Neural progenitor cell (in vitro differentiated cells): ENCODE results near the gene POLR2L.

ENCODE experiments used
- EZH2 ChIP-seq: fragments of 200-600 bp; sonication (generic); IDR thresholded peaks from 2 replicates; pipeline ENCODE4 v1.6.1; 2017; ENCODE audit warnings: antibody characterized with exemption, mild to moderate bottlenecking, moderate library complexity
- TF ChIP-seq, protein P1 (sequence below): fragments of 200-600 bp; sonication (generic); IDR thresholded peaks from 2 replicates; pipeline ENCODE4 v1.5.1; 2017; ENCODE audit warnings: antibody characterized with exemption, mild to moderate bottlenecking

DNA sequence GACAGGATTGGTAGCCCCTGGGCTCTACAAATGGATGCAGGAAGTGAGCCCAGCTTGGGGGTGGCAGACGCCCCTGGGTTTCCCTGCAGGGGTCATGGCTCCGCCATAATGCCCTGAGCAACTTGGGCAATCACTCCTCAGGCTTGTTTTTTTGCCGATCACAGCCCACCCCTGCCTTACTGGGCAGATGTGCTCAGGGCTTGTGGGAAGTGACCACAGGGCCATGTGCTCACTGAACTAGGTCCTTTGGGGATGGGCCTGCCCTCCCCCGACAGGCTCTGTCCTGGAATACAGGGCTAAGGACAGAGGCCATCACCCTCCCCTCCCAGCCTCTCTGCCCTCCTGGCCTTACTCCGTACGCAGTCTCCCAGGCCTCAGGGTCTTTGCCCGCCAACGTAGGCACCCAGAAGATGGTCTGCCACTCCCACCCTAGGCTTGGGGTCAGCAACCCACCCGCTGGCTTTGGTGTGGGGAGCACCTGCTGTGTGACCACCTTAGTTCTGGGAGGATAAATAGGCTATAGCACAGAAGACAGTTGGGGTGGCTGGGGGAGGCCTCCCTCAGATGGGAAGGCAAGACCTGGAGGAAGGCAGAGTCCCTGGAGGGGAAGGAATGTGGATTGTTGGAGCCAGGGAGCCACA is 28.8 kb downstream of the POLR2L start:
- TF ChIP-seq, protein P1, sequence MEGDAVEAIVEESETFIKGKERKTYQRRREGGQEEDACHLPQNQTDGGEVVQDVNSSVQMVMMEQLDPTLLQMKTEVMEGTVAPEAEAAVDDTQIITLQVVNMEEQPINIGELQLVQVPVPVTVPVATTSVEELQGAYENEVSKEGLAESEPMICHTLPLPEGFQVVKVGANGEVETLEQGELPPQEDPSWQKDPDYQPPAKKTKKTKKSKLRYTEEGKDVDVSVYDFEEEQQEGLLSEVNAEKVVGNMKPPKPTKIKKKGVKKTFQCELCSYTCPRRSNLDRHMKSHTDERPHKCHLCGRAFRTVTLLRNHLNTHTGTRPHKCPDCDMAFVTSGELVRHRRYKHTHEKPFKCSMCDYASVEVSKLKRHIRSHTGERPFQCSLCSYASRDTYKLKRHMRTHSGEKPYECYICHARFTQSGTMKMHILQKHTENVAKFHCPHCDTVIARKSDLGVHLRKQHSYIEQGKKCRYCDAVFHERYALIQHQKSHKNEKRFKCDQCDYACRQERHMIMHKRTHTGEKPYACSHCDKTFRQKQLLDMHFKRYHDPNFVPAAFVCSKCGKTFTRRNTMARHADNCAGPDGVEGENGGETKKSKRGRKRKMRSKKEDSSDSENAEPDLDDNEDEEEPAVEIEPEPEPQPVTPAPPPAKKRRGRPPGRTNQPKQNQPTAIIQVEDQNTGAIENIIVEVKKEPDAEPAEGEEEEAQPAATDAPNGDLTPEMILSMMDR: no peak
- no peak for TF ChIP-seq EZH2
